Lower leg skin (tissue), 3 donors: ENCODE data around the gene GPR87.

Source experiments
- CTCF ChIP-seq, 3 donors: fragments of 450-650 bp; IDR thresholded peaks; one replicate each; pipeline ENCODE4 v1.5.1; 2016; ENCODE audit warnings: antibody characterized with exemption in 3 of 3, mild to moderate bottlenecking in 3 of 3, moderate library complexity in 2 of 3
- POLR2A ChIP-seq, 2 donors: fragments of 450-650 bp; IDR thresholded peaks; one replicate each; pipeline ENCODE4 v1.6.1; 2016 to 2017; ENCODE audit warnings: antibody characterized with exemption in 2 of 2, mild to moderate bottlenecking in 1 of 2, moderate library complexity in 1 of 2

- TF ChIP-seq CTCF (IDR thresholded peaks at IDR 0.05) (no peak), POLR2A (IDR thresholded peaks at IDR 0.05) (no peak)
Observed at GRCh38 chr3:151281671-151282324, 34.8 kb downstream of the GPR87 start.
